Fibroblast of skin of abdomen (primary cell): ENCODE measurements around the gene PRG2.
"Not testable (repeated sequence)": the region's sequence is repeated elsewhere in the genome, so short reads cannot be mapped to it uniquely, and the experiment has no call there.

Experiments
- DNase-seq: peaks from one replicate; pipeline ENCODE4 v3.0.0-alpha.2; 2013

The PRG2 gene

DNA sequence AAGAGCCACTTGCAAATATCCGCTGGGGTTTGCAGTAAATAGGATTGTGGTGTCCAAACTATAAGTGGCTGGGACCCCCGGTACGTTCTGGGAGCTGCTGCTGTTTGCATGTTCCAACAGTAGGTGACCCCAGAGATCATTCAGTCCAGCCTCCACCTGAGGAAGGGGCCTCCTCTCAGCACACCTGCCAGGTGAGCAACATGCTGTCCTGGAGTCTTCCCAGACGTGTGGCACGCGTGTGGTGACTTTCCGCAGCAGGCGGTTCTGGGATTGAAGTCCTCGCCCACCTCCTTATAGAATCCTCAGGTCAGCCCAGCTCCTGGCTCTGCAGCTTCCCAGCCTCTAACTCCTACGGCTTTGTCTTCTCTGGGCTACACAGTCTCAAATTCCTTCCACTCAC is 45.6 kb downstream of the PRG2 start:
- no peak for DNase-seq

DNA sequence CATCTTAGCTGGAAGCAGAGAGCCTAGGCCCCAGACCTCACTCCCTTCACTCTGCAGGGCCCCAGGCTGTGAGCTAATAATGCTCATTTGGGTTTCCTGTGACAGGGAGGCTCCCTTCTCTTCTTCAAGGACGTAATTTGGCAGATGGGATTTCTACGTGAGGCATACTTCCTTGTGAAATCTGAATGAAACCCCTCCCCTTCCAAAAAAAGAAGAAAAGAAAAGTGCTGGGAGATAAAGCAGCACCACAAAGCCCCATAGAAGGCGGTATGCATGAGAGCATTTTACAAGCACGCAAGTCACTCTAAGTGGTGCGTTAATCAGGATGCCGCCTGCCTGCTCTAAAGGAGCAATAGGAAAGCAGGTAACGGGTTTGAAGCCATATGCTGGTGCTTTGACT is 46.6 kb downstream of the PRG2 start:
- DNase-seq: no peak

DNA sequence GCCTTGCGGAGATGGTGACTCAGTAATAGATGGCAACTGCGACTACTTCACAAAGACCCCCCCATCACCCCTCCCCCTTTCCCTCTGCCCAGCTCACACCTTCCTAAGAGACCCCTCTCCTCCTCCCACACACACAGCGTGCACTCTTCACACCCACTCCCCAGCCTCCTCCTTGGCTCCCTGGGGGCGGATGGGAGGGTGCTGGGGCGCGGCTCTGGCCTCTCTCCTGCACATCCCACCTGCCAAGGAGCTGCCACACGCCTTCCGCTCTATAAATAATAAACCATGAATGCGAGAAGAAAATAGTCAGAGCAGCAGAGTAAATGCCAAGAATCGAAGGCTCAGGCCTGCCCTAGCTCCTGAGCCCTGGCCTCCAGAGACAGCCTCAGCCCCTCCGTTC is 47.7 kb downstream of the PRG2 start:
- DNase-seq: no peak

- DNase-seq: no peak
These were observed 49.1 kb downstream of the PRG2 start for GRCh38 chr11:57341250-57341808.

GRCh38 chr11:57340039-57340615 is 50.3 kb downstream of the PRG2 start:
- peak; percentile 50 for DNase-seq

- DNase-seq: no peak
These were observed 51.1 kb downstream of the PRG2 start for GRCh38 chr11:57339328-57339727.

DNA sequence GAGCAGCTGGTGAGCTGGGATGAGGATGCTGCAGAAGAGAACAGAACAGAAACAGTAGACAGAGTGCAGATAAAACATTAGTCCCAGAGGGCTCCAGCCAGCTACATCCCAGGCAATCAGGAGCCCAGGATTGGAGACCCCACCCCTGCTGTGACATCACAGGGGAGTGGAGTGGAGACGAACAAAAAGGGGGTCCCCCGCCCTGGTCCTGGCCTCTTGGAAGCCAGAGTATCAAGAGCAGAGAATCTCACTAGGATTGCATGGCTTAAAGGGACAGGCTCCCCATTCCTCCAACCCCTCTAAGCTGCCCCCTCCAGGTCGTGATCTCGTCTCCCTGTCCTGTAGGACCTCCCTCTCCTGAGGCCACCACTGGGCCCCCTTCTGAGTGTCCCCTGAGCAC is 52.3 kb downstream of the PRG2 start, which contains the start of gene P2RX3:
Gene P2RX3, plus strand, starts transcription at position 211 of the 400 bp plus-strand sequence. CDS start 199 bp downstream, outside the sequence.
- DNase-seq: no peak

- not testable (repeated sequence) for DNase-seq
These were observed 53.6 kb downstream of the PRG2 start for GRCh38 chr11:57336856-57337255.
